H9 (cell line): Measurements from ENCODE around the gene HMGB4. TPM values are rescaled to one million over a fixed set of nuclear protein-coding genes. Genes with fewer than 3 reads are reported as not detected.

ENCODE experiments used
- DNase-seq: peaks from one replicate; pipeline ENCODE4 v3.0.0-alpha.2; 2017
- H2AFZ ChIP-seq: one replicate; pipeline ENCODE4 v1.6.1; 2013; ENCODE audit warnings: mild to moderate bottlenecking, low read length, control low read depth, moderate library complexity
- H2AK5ac ChIP-seq: 2 replicates; pipeline ENCODE4 v1.6.1; 2013; ENCODE audit warnings: low read length, control low read depth, mixed read lengths; ENCODE audit not compliant: insufficient read length
- H2BK120ac ChIP-seq: one replicate; pipeline ENCODE4 v1.6.1; 2013; ENCODE audit warnings: low read depth, mild to moderate bottlenecking, low read length, control low read depth, inconsistent platforms; ENCODE audit not compliant: poor library complexity, severe bottlenecking
- H2BK12ac ChIP-seq: 2 replicates; pipeline ENCODE4 v1.6.1; 2013; ENCODE audit warnings: low read length, control low read depth, mixed read lengths, low read depth; ENCODE audit not compliant: insufficient read length
- H2BK15ac ChIP-seq: 2 replicates; pipeline ENCODE4 v1.6.1; 2013; ENCODE audit warnings: low read depth, low read length, control low read depth
- H2BK20ac ChIP-seq: one replicate; pipeline ENCODE4 v1.6.1; 2013; ENCODE audit warnings: low read depth, mild to moderate bottlenecking, low read length, control low read depth, inconsistent platforms; ENCODE audit not compliant: poor library complexity, severe bottlenecking
- H2BK5ac ChIP-seq: 2 replicates; pipeline ENCODE4 v1.6.1; 2013; ENCODE audit warnings: low read length, control low read depth, mixed read lengths; ENCODE audit not compliant: insufficient read length
- H3K14ac ChIP-seq: 2 replicates; pipeline ENCODE4 v1.6.1; 2013; ENCODE audit warnings: low read length, control low read depth; ENCODE audit not compliant: insufficient read depth
- H3K18ac ChIP-seq: 2 replicates; pipeline ENCODE4 v1.6.1; 2013; ENCODE audit warnings: low read depth, mild to moderate bottlenecking, mixed read lengths, low read length, control low read depth; ENCODE audit not compliant: insufficient read length
- H3K23ac ChIP-seq: 2 replicates; pipeline ENCODE4 v1.6.1; 2013; ENCODE audit warnings: low read length, control low read depth, mixed read lengths, low read depth; ENCODE audit not compliant: insufficient read length
- H3K23me2 ChIP-seq: 2 replicates; pipeline ENCODE4 v1.6.1; 2013; ENCODE audit warnings: low read depth, mild to moderate bottlenecking, mixed read lengths, low read length, control low read depth; ENCODE audit not compliant: insufficient read length, poor library complexity, severe bottlenecking
- H3K27ac ChIP-seq: 2 replicates; pipeline ENCODE4 v1.5.1; 2013; ENCODE audit warnings: low read length, control low read depth, mixed read lengths, low read depth; ENCODE audit not compliant: insufficient read length
- H3K27me3 ChIP-seq: 2 replicates; pipeline ENCODE4 v1.6.1; 2013; ENCODE audit warnings: low read length, control low read depth, inconsistent platforms; ENCODE audit not compliant: insufficient read depth
- H3K4ac ChIP-seq: 2 replicates; pipeline ENCODE4 v1.6.1; 2013; ENCODE audit warnings: low read depth, mild to moderate bottlenecking, control low read depth, inconsistent platforms, low read length, moderate library complexity
- H3K4me1 ChIP-seq: 2 replicates; pipeline ENCODE4 v1.6.1; 2013; ENCODE audit warnings: low read length, control low read depth, inconsistent platforms; ENCODE audit not compliant: insufficient read depth
- H3K4me2 ChIP-seq: 2 replicates; pipeline ENCODE4 v1.6.1; 2013; ENCODE audit warnings: low read length, control low read depth, mixed read lengths; ENCODE audit not compliant: insufficient read length, insufficient read depth
- H3K56ac ChIP-seq: 2 replicates; pipeline ENCODE4 v1.6.1; 2013; ENCODE audit warnings: low read depth, mild to moderate bottlenecking, mixed read lengths, low read length, control low read depth; ENCODE audit not compliant: insufficient read length
- H3K79me1 ChIP-seq: 2 replicates; pipeline ENCODE4 v1.6.1; 2013; ENCODE audit warnings: low read depth, mild to moderate bottlenecking, moderate library complexity, low read length, control low read depth, inconsistent platforms; ENCODE audit not compliant: insufficient read depth, poor library complexity, severe bottlenecking
- H3K79me2 ChIP-seq: 2 replicates; pipeline ENCODE4 v1.6.1; 2013; ENCODE audit warnings: low read length, control low read depth, inconsistent platforms; ENCODE audit not compliant: insufficient read depth
- H3K9ac ChIP-seq: 2 replicates; pipeline ENCODE4 v1.6.1; 2013; ENCODE audit warnings: low read length, control low read depth, mixed read lengths; ENCODE audit not compliant: insufficient read length; ENCODE audit errors: extremely low read depth
- H3K9me3 ChIP-seq: one replicate; pipeline ENCODE4 v1.6.1; 2013; ENCODE audit warnings: low read depth, low read length, inconsistent platforms; ENCODE audit not compliant: control insufficient read depth
- H3T11ph ChIP-seq: one replicate; pipeline ENCODE4 v1.6.1; 2013; ENCODE audit warnings: mild to moderate bottlenecking, low read length, control low read depth, inconsistent platforms
- H4K20me1 ChIP-seq: one replicate; pipeline ENCODE4 v1.6.1; 2013; ENCODE audit not compliant: control insufficient read depth, insufficient read length, insufficient read depth
- H4K5ac ChIP-seq: 2 replicates; pipeline ENCODE4 v1.6.1; 2013; ENCODE audit warnings: low read depth, mild to moderate bottlenecking, mixed read lengths, low read length, control low read depth; ENCODE audit not compliant: insufficient read length
- H4K8ac ChIP-seq: replicated peaks from 2 replicates; pipeline ENCODE4 v1.6.1; 2013; ENCODE audit warnings: low read length, control low read depth, mixed read lengths, low read depth; ENCODE audit not compliant: insufficient read length
- H4K91ac ChIP-seq: 2 replicates; pipeline ENCODE4 v1.6.1; 2013; ENCODE audit warnings: low read depth, mild to moderate bottlenecking, moderate library complexity, mixed read lengths, low read length, control low read depth; ENCODE audit not compliant: insufficient read length
- H3K27ac Mint-ChIP-seq, 3 experiments: 2 replicates in 2 of 3; 3 replicates in 1 of 3; pipeline ENCODE4 v1.8.0; 2020 to 2021; ENCODE audit warnings: mixed read lengths in 3 of 3, mild to moderate bottlenecking in 1 of 3, moderate library complexity in 1 of 3
- H3K27me3 Mint-ChIP-seq: 2 replicates; pipeline ENCODE4 v1.8.0; 2021; ENCODE audit warnings: low read depth, mild to moderate bottlenecking, moderate library complexity, mixed read lengths
- H3K36me3 Mint-ChIP-seq, 3 experiments: 2 replicates in 2 of 3; 3 replicates in 1 of 3; pipeline ENCODE4 v1.8.0; 2020 to 2021; ENCODE audit warnings: low read depth in 3 of 3, mixed read lengths in 3 of 3; ENCODE audit not compliant: insufficient read depth in 1 of 3
- H3K4me1 Mint-ChIP-seq, 2 experiments: 2 replicates each; pipeline ENCODE4 v1.8.0; 2020; ENCODE audit warnings: mixed read lengths in 2 of 2
- H3K4me3 Mint-ChIP-seq, 2 experiments: 2 replicates in 1 of 2; 3 replicates in 1 of 2; pipeline ENCODE4 v1.8.0; 2020 to 2021; ENCODE audit warnings: mild to moderate bottlenecking in 2 of 2, mixed read lengths in 2 of 2, moderate library complexity in 1 of 2
- H3K9me3 Mint-ChIP-seq, 2 experiments: 2 replicates in 1 of 2; 3 replicates in 1 of 2; pipeline ENCODE4 v1.8.0; 2020; ENCODE audit warnings: mild to moderate bottlenecking in 2 of 2, mixed read lengths in 2 of 2, moderate library complexity in 1 of 2
- WGBS: extraction: QIAGEN DNeasy Blood & Tissue Kit; methylation state at CpG from one replicate; pipeline ENCODE4 v1.1.7; 2013; ENCODE audit warnings: missing lambda C conversion rate, low lambda C conversion rate, mixed read lengths; ENCODE audit not compliant: insufficient read length; ENCODE audit errors: extremely low coverage; 5-methylcytosine and 5-hydroxymethylcytosine counted together
- total RNA-seq: library from RNA; stranded (reverse); gene quantifications from 2 replicates; pipeline ENCODE4 v1.2.1, GENCODE V29; 2021
- TF ChIP-seq, protein P1 (sequence below): fragments of 200-600 bp; sonication (generic); conservative IDR thresholded peaks from 3 replicates; pipeline ENCODE4 v1.8.0; 2021; ENCODE audit warnings: antibody characterized with exemption, mild to moderate bottlenecking

The HMGB4 gene
- total RNA-seq, 1 experiment from 2014 or later, result not detected

DNA sequence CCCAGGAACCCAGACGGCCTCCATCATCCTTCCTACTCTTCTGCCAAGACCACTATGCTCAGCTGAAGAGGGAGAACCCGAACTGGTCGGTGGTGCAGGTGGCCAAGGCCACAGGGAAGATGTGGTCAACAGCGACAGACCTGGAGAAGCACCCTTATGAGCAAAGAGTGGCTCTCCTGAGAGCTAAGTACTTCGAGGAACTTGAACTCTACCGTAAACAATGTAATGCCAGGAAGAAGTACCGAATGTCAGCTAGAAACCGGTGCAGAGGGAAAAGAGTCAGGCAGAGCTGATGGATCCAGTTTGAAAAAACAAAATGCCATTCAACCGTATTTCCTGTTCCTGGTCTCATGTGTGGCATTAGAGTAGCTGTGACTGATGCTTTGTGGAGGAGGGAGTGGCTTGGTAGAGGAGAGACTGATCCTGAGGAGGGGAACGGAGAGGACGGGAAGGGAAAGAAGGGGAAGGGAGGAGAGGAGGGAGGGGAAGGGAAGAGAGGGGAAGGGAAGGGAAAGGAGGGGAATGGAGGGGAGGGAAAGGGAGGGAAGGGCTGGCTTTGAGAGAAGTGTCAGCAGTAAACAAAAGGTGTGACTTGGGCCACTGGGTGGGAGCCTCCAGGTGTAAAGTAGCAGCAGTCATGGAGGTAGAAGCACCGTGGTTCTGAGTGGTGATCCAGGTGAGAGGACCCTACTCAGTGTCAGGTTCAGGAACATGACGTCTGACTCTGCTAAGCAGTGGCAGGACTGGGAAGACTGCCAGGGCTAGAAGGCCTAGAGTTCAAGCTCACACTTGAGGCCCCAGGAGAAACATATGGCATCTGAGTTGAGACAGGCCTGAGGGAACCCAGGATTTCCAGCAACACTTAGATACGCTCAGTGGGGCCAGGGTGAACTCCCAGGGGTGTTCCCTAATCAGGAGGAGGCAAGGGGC is 846 bp downstream of the HMGB4 start:
- no peaks in the 10 kb centered on the region for H3K9me3 ChIP-seq
- no peak overlapping the region for H4K5ac ChIP-seq
- H2BK5ac ChIP-seq, result no peak overlapping the region
- no peak overlapping the region for H2BK20ac ChIP-seq
- H3K18ac ChIP-seq, result peak overlapping the region; percentile 25
- no peak overlapping the region for H3K9ac ChIP-seq
- no peak overlapping the region for H2BK120ac ChIP-seq
- H3K79me2 ChIP-seq, result no peaks in the 10 kb centered on the region; the same call in 1 of the 2 replicates
- H3K14ac ChIP-seq, result no peak overlapping the region
- no peaks in the 10 kb centered on the region for H3K27me3 ChIP-seq
- no peaks in the 10 kb centered on the region for H3K23me2 ChIP-seq
- TF ChIP-seq, protein P1, sequence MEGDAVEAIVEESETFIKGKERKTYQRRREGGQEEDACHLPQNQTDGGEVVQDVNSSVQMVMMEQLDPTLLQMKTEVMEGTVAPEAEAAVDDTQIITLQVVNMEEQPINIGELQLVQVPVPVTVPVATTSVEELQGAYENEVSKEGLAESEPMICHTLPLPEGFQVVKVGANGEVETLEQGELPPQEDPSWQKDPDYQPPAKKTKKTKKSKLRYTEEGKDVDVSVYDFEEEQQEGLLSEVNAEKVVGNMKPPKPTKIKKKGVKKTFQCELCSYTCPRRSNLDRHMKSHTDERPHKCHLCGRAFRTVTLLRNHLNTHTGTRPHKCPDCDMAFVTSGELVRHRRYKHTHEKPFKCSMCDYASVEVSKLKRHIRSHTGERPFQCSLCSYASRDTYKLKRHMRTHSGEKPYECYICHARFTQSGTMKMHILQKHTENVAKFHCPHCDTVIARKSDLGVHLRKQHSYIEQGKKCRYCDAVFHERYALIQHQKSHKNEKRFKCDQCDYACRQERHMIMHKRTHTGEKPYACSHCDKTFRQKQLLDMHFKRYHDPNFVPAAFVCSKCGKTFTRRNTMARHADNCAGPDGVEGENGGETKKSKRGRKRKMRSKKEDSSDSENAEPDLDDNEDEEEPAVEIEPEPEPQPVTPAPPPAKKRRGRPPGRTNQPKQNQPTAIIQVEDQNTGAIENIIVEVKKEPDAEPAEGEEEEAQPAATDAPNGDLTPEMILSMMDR, result no peak
- no peak overlapping the region for H3K56ac ChIP-seq
- no peak overlapping the region for H3K23ac ChIP-seq
- H4K8ac ChIP-seq, result no peak overlapping the region
- H3K4me1 Mint-ChIP-seq, result peaks cover 12 to 16% of the 10 kb centered on the region in 2 experiments
- WGBS, result no CpG with 5 or more reads among the region's 14 CpGs
- no peak overlapping the region for H4K91ac ChIP-seq
- no peak overlapping the region for H2AK5ac ChIP-seq
- H3K4ac ChIP-seq, result no peak overlapping the region
- no peak for DNase-seq
- H3K79me1 ChIP-seq, result no peaks in the 10 kb centered on the region
- no peak overlapping the region for H2AFZ ChIP-seq
- no peaks in the 10 kb centered on the region for H4K20me1 ChIP-seq
- no peak overlapping the region for H3T11ph ChIP-seq
- no peak overlapping the region for H3K4me2 ChIP-seq
- no peak overlapping the region for H2BK15ac ChIP-seq
- no peak overlapping the region for H3K4me3 Mint-ChIP-seq
- H3K27ac ChIP-seq, result no peak overlapping the region
- H2BK12ac ChIP-seq, result no peak overlapping the region
- H3K9me3 Mint-ChIP-seq, result peaks cover 4 to 6% of the 10 kb centered on the region in 2 experiments; a peak in 4 of 5 replicates
- no peaks in the 10 kb centered on the region; the same call in 1 of the 2 replicates for H3K4me1 ChIP-seq
- peaks cover 4 to 11% (median 6%) of the 10 kb centered on the region in 3 experiments; a peak in 5 of 7 replicates for H3K36me3 Mint-ChIP-seq
- H3K27ac Mint-ChIP-seq, result no peak overlapping the region; a peak in 1 of 7 replicates
- no peaks in the 10 kb centered on the region; the same call in 1 of the 2 replicates for H3K27me3 Mint-ChIP-seq
